H9 (cell line): ENCODE results near the gene STK10. TPM values are rescaled to one million over a fixed set of nuclear protein-coding genes. Genes with fewer than 3 reads are reported as not detected.

ENCODE experiments used
- DNase-seq: peaks from one replicate; pipeline ENCODE4 v3.0.0-alpha.2; 2017
- H2AFZ ChIP-seq: one replicate; pipeline ENCODE4 v1.6.1; 2013; ENCODE audit warnings: mild to moderate bottlenecking, low read length, control low read depth, moderate library complexity
- H2AK5ac ChIP-seq: 2 replicates; pipeline ENCODE4 v1.6.1; 2013; ENCODE audit warnings: low read length, control low read depth, mixed read lengths; ENCODE audit not compliant: insufficient read length
- H2BK120ac ChIP-seq: one replicate; pipeline ENCODE4 v1.6.1; 2013; ENCODE audit warnings: low read depth, mild to moderate bottlenecking, low read length, control low read depth, inconsistent platforms; ENCODE audit not compliant: poor library complexity, severe bottlenecking
- H2BK12ac ChIP-seq: 2 replicates; pipeline ENCODE4 v1.6.1; 2013; ENCODE audit warnings: low read length, control low read depth, mixed read lengths, low read depth; ENCODE audit not compliant: insufficient read length
- H2BK15ac ChIP-seq: 2 replicates; pipeline ENCODE4 v1.6.1; 2013; ENCODE audit warnings: low read depth, low read length, control low read depth
- H2BK20ac ChIP-seq: one replicate; pipeline ENCODE4 v1.6.1; 2013; ENCODE audit warnings: low read depth, mild to moderate bottlenecking, low read length, control low read depth, inconsistent platforms; ENCODE audit not compliant: poor library complexity, severe bottlenecking
- H2BK5ac ChIP-seq: 2 replicates; pipeline ENCODE4 v1.6.1; 2013; ENCODE audit warnings: low read length, control low read depth, mixed read lengths; ENCODE audit not compliant: insufficient read length
- H3K14ac ChIP-seq: 2 replicates; pipeline ENCODE4 v1.6.1; 2013; ENCODE audit warnings: low read length, control low read depth; ENCODE audit not compliant: insufficient read depth
- H3K18ac ChIP-seq: 2 replicates; pipeline ENCODE4 v1.6.1; 2013; ENCODE audit warnings: low read depth, mild to moderate bottlenecking, mixed read lengths, low read length, control low read depth; ENCODE audit not compliant: insufficient read length
- H3K23ac ChIP-seq: 2 replicates; pipeline ENCODE4 v1.6.1; 2013; ENCODE audit warnings: low read length, control low read depth, mixed read lengths, low read depth; ENCODE audit not compliant: insufficient read length
- H3K23me2 ChIP-seq: 2 replicates; pipeline ENCODE4 v1.6.1; 2013; ENCODE audit warnings: low read depth, mild to moderate bottlenecking, mixed read lengths, low read length, control low read depth; ENCODE audit not compliant: insufficient read length, poor library complexity, severe bottlenecking
- H3K27ac ChIP-seq: 2 replicates; pipeline ENCODE4 v1.5.1; 2013; ENCODE audit warnings: low read length, control low read depth, mixed read lengths, low read depth; ENCODE audit not compliant: insufficient read length
- H3K27me3 ChIP-seq: 2 replicates; pipeline ENCODE4 v1.6.1; 2013; ENCODE audit warnings: low read length, control low read depth, inconsistent platforms; ENCODE audit not compliant: insufficient read depth
- H3K4ac ChIP-seq: 2 replicates; pipeline ENCODE4 v1.6.1; 2013; ENCODE audit warnings: low read depth, mild to moderate bottlenecking, control low read depth, inconsistent platforms, low read length, moderate library complexity
- H3K4me1 ChIP-seq: 2 replicates; pipeline ENCODE4 v1.6.1; 2013; ENCODE audit warnings: low read length, control low read depth, inconsistent platforms; ENCODE audit not compliant: insufficient read depth
- H3K4me2 ChIP-seq: 2 replicates; pipeline ENCODE4 v1.6.1; 2013; ENCODE audit warnings: low read length, control low read depth, mixed read lengths; ENCODE audit not compliant: insufficient read length, insufficient read depth
- H3K56ac ChIP-seq: 2 replicates; pipeline ENCODE4 v1.6.1; 2013; ENCODE audit warnings: low read depth, mild to moderate bottlenecking, mixed read lengths, low read length, control low read depth; ENCODE audit not compliant: insufficient read length
- H3K79me1 ChIP-seq: 2 replicates; pipeline ENCODE4 v1.6.1; 2013; ENCODE audit warnings: low read depth, mild to moderate bottlenecking, moderate library complexity, low read length, control low read depth, inconsistent platforms; ENCODE audit not compliant: insufficient read depth, poor library complexity, severe bottlenecking
- H3K79me2 ChIP-seq: 2 replicates; pipeline ENCODE4 v1.6.1; 2013; ENCODE audit warnings: low read length, control low read depth, inconsistent platforms; ENCODE audit not compliant: insufficient read depth
- H3K9ac ChIP-seq: 2 replicates; pipeline ENCODE4 v1.6.1; 2013; ENCODE audit warnings: low read length, control low read depth, mixed read lengths; ENCODE audit not compliant: insufficient read length; ENCODE audit errors: extremely low read depth
- H3K9me3 ChIP-seq: one replicate; pipeline ENCODE4 v1.6.1; 2013; ENCODE audit warnings: low read depth, low read length, inconsistent platforms; ENCODE audit not compliant: control insufficient read depth
- H3T11ph ChIP-seq: one replicate; pipeline ENCODE4 v1.6.1; 2013; ENCODE audit warnings: mild to moderate bottlenecking, low read length, control low read depth, inconsistent platforms
- H4K20me1 ChIP-seq: one replicate; pipeline ENCODE4 v1.6.1; 2013; ENCODE audit not compliant: control insufficient read depth, insufficient read length, insufficient read depth
- H4K5ac ChIP-seq: 2 replicates; pipeline ENCODE4 v1.6.1; 2013; ENCODE audit warnings: low read depth, mild to moderate bottlenecking, mixed read lengths, low read length, control low read depth; ENCODE audit not compliant: insufficient read length
- H4K8ac ChIP-seq: replicated peaks from 2 replicates; pipeline ENCODE4 v1.6.1; 2013; ENCODE audit warnings: low read length, control low read depth, mixed read lengths, low read depth; ENCODE audit not compliant: insufficient read length
- H4K91ac ChIP-seq: 2 replicates; pipeline ENCODE4 v1.6.1; 2013; ENCODE audit warnings: low read depth, mild to moderate bottlenecking, moderate library complexity, mixed read lengths, low read length, control low read depth; ENCODE audit not compliant: insufficient read length
- H3K27ac Mint-ChIP-seq, 3 experiments: 2 replicates in 2 of 3; 3 replicates in 1 of 3; pipeline ENCODE4 v1.8.0; 2020 to 2021; ENCODE audit warnings: mixed read lengths in 3 of 3, mild to moderate bottlenecking in 1 of 3, moderate library complexity in 1 of 3
- H3K27me3 Mint-ChIP-seq: 2 replicates; pipeline ENCODE4 v1.8.0; 2021; ENCODE audit warnings: low read depth, mild to moderate bottlenecking, moderate library complexity, mixed read lengths
- H3K36me3 Mint-ChIP-seq, 3 experiments: 2 replicates in 2 of 3; 3 replicates in 1 of 3; pipeline ENCODE4 v1.8.0; 2020 to 2021; ENCODE audit warnings: low read depth in 3 of 3, mixed read lengths in 3 of 3; ENCODE audit not compliant: insufficient read depth in 1 of 3
- H3K4me1 Mint-ChIP-seq, 2 experiments: 2 replicates each; pipeline ENCODE4 v1.8.0; 2020; ENCODE audit warnings: mixed read lengths in 2 of 2
- H3K4me3 Mint-ChIP-seq, 2 experiments: 2 replicates in 1 of 2; 3 replicates in 1 of 2; pipeline ENCODE4 v1.8.0; 2020 to 2021; ENCODE audit warnings: mild to moderate bottlenecking in 2 of 2, mixed read lengths in 2 of 2, moderate library complexity in 1 of 2
- H3K9me3 Mint-ChIP-seq, 2 experiments: 2 replicates in 1 of 2; 3 replicates in 1 of 2; pipeline ENCODE4 v1.8.0; 2020; ENCODE audit warnings: mild to moderate bottlenecking in 2 of 2, mixed read lengths in 2 of 2, moderate library complexity in 1 of 2
- WGBS: extraction: QIAGEN DNeasy Blood & Tissue Kit; methylation state at CpG from one replicate; pipeline ENCODE4 v1.1.7; 2013; ENCODE audit warnings: missing lambda C conversion rate, low lambda C conversion rate, mixed read lengths; ENCODE audit not compliant: insufficient read length; ENCODE audit errors: extremely low coverage; 5-methylcytosine and 5-hydroxymethylcytosine counted together
- total RNA-seq: library from RNA; stranded (reverse); gene quantifications from 2 replicates; pipeline ENCODE4 v1.2.1, GENCODE V29; 2021
- TF ChIP-seq, protein P1 (sequence below): fragments of 200-600 bp; sonication (generic); conservative IDR thresholded peaks from 3 replicates; pipeline ENCODE4 v1.8.0; 2021; ENCODE audit warnings: antibody characterized with exemption, mild to moderate bottlenecking

Gene STK10
- total RNA-seq, 1 experiment from 2014 or later, result 14.6 TPM

- no peak overlapping the region for H2BK12ac ChIP-seq
- no peak overlapping the region for H3K23ac ChIP-seq
- DNase-seq, result no peak
- H3K27ac ChIP-seq, result no peak overlapping the region
- H3K36me3 Mint-ChIP-seq, result peaks cover 23 to 78% (median 74%) of the 10 kb centered on the region in 3 experiments
- no peak overlapping the region for H2BK5ac ChIP-seq
- no peaks in the 10 kb centered on the region for H3K9me3 ChIP-seq
- no peak overlapping the region for H4K5ac ChIP-seq
- no CpG with 5 or more reads among the region's 2 CpGs for WGBS
- no peak overlapping the region for H3T11ph ChIP-seq
- H3K79me2 ChIP-seq, result peaks cover 2% of the 10 kb centered on the region; the same call in 1 of the 2 replicates
- no peak overlapping the region for H3K56ac ChIP-seq
- H2AK5ac ChIP-seq, result no peak overlapping the region
- H3K9me3 Mint-ChIP-seq, result no peaks in the 10 kb centered on the region
- H2BK15ac ChIP-seq, result no peak overlapping the region
- H2AFZ ChIP-seq, result no peak overlapping the region
- 0 out of 4 replicates have a peak, but pooled peaks cover 0 to 2% of the 10 kb centered on the region in 2 experiments for H3K4me1 Mint-ChIP-seq
- H4K20me1 ChIP-seq, result no peaks in the 10 kb centered on the region
- TF ChIP-seq, protein P1, sequence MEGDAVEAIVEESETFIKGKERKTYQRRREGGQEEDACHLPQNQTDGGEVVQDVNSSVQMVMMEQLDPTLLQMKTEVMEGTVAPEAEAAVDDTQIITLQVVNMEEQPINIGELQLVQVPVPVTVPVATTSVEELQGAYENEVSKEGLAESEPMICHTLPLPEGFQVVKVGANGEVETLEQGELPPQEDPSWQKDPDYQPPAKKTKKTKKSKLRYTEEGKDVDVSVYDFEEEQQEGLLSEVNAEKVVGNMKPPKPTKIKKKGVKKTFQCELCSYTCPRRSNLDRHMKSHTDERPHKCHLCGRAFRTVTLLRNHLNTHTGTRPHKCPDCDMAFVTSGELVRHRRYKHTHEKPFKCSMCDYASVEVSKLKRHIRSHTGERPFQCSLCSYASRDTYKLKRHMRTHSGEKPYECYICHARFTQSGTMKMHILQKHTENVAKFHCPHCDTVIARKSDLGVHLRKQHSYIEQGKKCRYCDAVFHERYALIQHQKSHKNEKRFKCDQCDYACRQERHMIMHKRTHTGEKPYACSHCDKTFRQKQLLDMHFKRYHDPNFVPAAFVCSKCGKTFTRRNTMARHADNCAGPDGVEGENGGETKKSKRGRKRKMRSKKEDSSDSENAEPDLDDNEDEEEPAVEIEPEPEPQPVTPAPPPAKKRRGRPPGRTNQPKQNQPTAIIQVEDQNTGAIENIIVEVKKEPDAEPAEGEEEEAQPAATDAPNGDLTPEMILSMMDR, result no peak
- H3K4me3 Mint-ChIP-seq, result no peak overlapping the region
- no peak overlapping the region for H3K9ac ChIP-seq
- H3K14ac ChIP-seq, result no peak overlapping the region
- no peak overlapping the region for H3K4ac ChIP-seq
- H2BK120ac ChIP-seq, result no peak overlapping the region
- no peaks in the 10 kb centered on the region for H3K27me3 ChIP-seq
- no peaks in the 10 kb centered on the region for H3K4me1 ChIP-seq
- H2BK20ac ChIP-seq, result no peak overlapping the region
- no peak overlapping the region for H3K27ac Mint-ChIP-seq
- no peak overlapping the region for H4K91ac ChIP-seq
- H3K27me3 Mint-ChIP-seq, result no peaks in the 10 kb centered on the region
- H3K23me2 ChIP-seq, result no peaks in the 10 kb centered on the region
- no peak overlapping the region for H4K8ac ChIP-seq
- H3K4me2 ChIP-seq, result no peak overlapping the region
- H3K79me1 ChIP-seq, result peaks cover 7% of the 10 kb centered on the region
- H3K18ac ChIP-seq, result no peak overlapping the region
Observed at GRCh38 chr5:172219296-172219695, 31.3 kb upstream of the STK10 start.
